HCT116 (cell line): Measurements from ENCODE around the gene COL5A3. TPM values are rescaled to one million over a fixed set of nuclear protein-coding genes. Genes with fewer than 3 reads are reported as not detected.

Experiments
- ATAC-seq: fragments of 200-7000 bp; cut with Tn5 transposase; 2 replicates; pipeline ENCODE4 v1.9.1; 2020; ENCODE audit warnings: mild to moderate bottlenecking, moderate library complexity
- Bru-seq: library from RNA; stranded (reverse); fragments of 400-500 nt; gene quantifications from one replicate; lab custom pipeline; 2021; lab: Mats Ljungman, UMichigan
- BruChase-seq, 2 experiments: library from RNA; stranded (reverse); fragments of 400-500 nt; gene quantifications; one replicate each; lab custom pipeline; 2021; lab: Mats Ljungman, UMichigan
- BruUV-seq: library from RNA; stranded (reverse); fragments of 400-500 nt; replicated peaks from 2 replicates; lab custom pipeline; 2021; lab: Mats Ljungman, UMichigan
- CTCF ChIA-PET: fragments of 300-600 bp; sonication (Branson Sonifier 250); formaldehyde crosslinking; loops from one replicate; lab custom pipeline; 2021; ENCODE audit warnings: antibody characterized with exemption; lab: Charles Lee
- POLR2A ChIA-PET: fragments of 300-600, 350-600 bp; sonication (Branson Sonifier 250); formaldehyde crosslinking; loops from one replicate; lab custom pipeline; 2021; ENCODE audit warnings: antibody characterized with exemption; lab: Charles Lee
- RAD21 ChIA-PET, 2 experiments: fragments of 300-600 bp; sonication (Branson Sonifier 250); formaldehyde crosslinking; loops; one replicate each; lab custom pipeline; 2023; ENCODE audit warnings: low total read pairs in 2 of 2; ENCODE audit not compliant: uncharacterized antibody in 2 of 2, unreplicated experiment in 2 of 2, low non-redundant PET in 1 of 2; lab: Charles Lee
- DNase-seq: peaks from one replicate; pipeline ENCODE4 v3.0.0-alpha.2; 2010; ENCODE audit warnings: low read depth, low spot score
- H2AFZ ChIP-seq: fragments of 200-600 bp; shearing (Covaris generic), sonication (generic); 2 replicates; pipeline ENCODE4 v1.6.1; 2017; ENCODE audit warnings: low read depth, mixed run types, mixed read lengths, antibody characterized with exemption, low read length; ENCODE audit not compliant: poor library complexity, severe bottlenecking
- H3K27ac ChIP-seq: 2 replicates; pipeline ENCODE4 v1.5.1; 2012; ENCODE audit warnings: low read depth, low read length
- H3K27me3 ChIP-seq: fragments of 200-600 bp; sonication (generic); 2 replicates; pipeline ENCODE4 v1.6.1; 2016; ENCODE audit warnings: mixed run types, low read length, mixed read lengths; ENCODE audit not compliant: insufficient read depth
- H3K36me3 ChIP-seq, 2 experiments: fragments of 200-500 bp in 1 of 2; fragments of 200-600 bp in 1 of 2; sonication (Bioruptor generic) in 1 of 2; sonication (generic) in 1 of 2; 2 replicates each; pipeline versions ENCODE4 v1.5.1 to v1.6.1; 2014 to 2016; ENCODE audit warnings: low read length in 2 of 2, inconsistent platforms in 1 of 2, mixed read lengths in 1 of 2, mixed run types in 1 of 2; ENCODE audit not compliant: insufficient read depth in 2 of 2, control insufficient read depth in 1 of 2
- H3K4me1 ChIP-seq, 2 experiments: fragments of 200-600 bp in 1 of 2; sonication (generic) in 1 of 2; 2 replicates each; pipeline versions ENCODE4 v1.5.1 to v1.6.1; 2012 to 2017; ENCODE audit warnings: low read length in 2 of 2, inconsistent platforms in 1 of 2, mild to moderate bottlenecking in 1 of 2, mixed read lengths in 1 of 2, mixed run types in 1 of 2, moderate library complexity in 1 of 2; ENCODE audit not compliant: insufficient read depth in 2 of 2, control insufficient read depth in 1 of 2
- H3K4me2 ChIP-seq: fragments of 200-600 bp; sonication (generic); 2 replicates; pipeline ENCODE4 v1.6.1; 2017; ENCODE audit warnings: mixed run types, low read length, mixed read lengths
- H3K4me3 ChIP-seq, 2 experiments: fragments of 200-600 bp in 1 of 2; sonication (generic) in 1 of 2; replicated peaks in 1 of 2; 2 replicates each; pipeline ENCODE4 v1.5.1; 2011 to 2016; ENCODE audit warnings: low read length in 2 of 2, control low read depth in 1 of 2, low read depth in 1 of 2, mild to moderate bottlenecking in 1 of 2, mixed read lengths in 1 of 2, mixed run types in 1 of 2
- H3K79me2 ChIP-seq: fragments of 200-600 bp; sonication (generic); 2 replicates; pipeline ENCODE4 v1.6.1; 2017; ENCODE audit warnings: mild to moderate bottlenecking, mixed run types, low read length, moderate library complexity, mixed read lengths; ENCODE audit not compliant: insufficient read depth
- H3K9ac ChIP-seq: fragments of 200-600 bp; sonication (generic); 2 replicates; pipeline ENCODE4 v1.6.1; 2016; ENCODE audit warnings: low read length, mixed read lengths
- H3K9me2 ChIP-seq: fragments of 200-600 bp; sonication (generic), shearing (Covaris generic); 2 replicates; pipeline ENCODE4 v1.6.1; 2017; ENCODE audit warnings: mixed run types, mild to moderate bottlenecking, moderate library complexity; ENCODE audit not compliant: insufficient read depth
- H3K9me3 ChIP-seq, 2 experiments: fragments of 200-500 bp in 1 of 2; fragments of 200-600 bp in 1 of 2; sonication (Bioruptor generic) in 1 of 2; sonication (generic) in 1 of 2; 2 replicates each; pipeline ENCODE4 v1.6.1; 2014 to 2017; ENCODE audit warnings: low read length in 2 of 2, mixed read lengths in 2 of 2, inconsistent platforms in 1 of 2, low read depth in 1 of 2, mild to moderate bottlenecking in 1 of 2, mixed run types in 1 of 2, moderate library complexity in 1 of 2; ENCODE audit not compliant: control insufficient read depth in 1 of 2, insufficient read depth in 1 of 2
- H4K20me1 ChIP-seq: fragments of 200-600 bp; sonication (generic), shearing (Covaris generic); 2 replicates; pipeline ENCODE4 v1.6.1; 2017; ENCODE audit warnings: mixed run types, mild to moderate bottlenecking, moderate library complexity; ENCODE audit not compliant: insufficient read depth
- CBX3 ChIP-seq: IDR thresholded peaks from 2 replicates; pipeline ENCODE4 v1.6.1; 2012; ENCODE audit warnings: low read depth
- FOSL1 ChIP-seq: IDR thresholded peaks from 2 replicates; pipeline ENCODE4 v1.6.1; 2012; ENCODE audit warnings: low read depth
- JUND ChIP-seq: IDR thresholded peaks from 2 replicates; pipeline ENCODE4 v1.6.1; 2012
- POLR2AphosphoS5 ChIP-seq: IDR thresholded peaks from 2 replicates; pipeline ENCODE4 v1.6.1; 2011; ENCODE audit warnings: mild to moderate bottlenecking, low read depth, low read length, moderate library complexity
- RAD21 ChIP-seq: IDR thresholded peaks from 2 replicates; pipeline ENCODE4 v1.6.1; 2012; ENCODE audit warnings: low read depth, mild to moderate bottlenecking
- SRF ChIP-seq: IDR thresholded peaks from 2 replicates; pipeline ENCODE4 v1.6.1; 2012; ENCODE audit warnings: low read depth
- TCF7L2 ChIP-seq: IDR thresholded peaks from 2 replicates; pipeline ENCODE4 v1.7.0; 2011; ENCODE audit warnings: borderline replicate concordance, inconsistent platforms; ENCODE audit not compliant: insufficient read depth, insufficient read length; ENCODE audit errors: extremely low read depth
- YY1 ChIP-seq: IDR thresholded peaks from 2 replicates; pipeline ENCODE4 v1.6.1; 2011; ENCODE audit warnings: low read length, low read depth, moderate library complexity, mild to moderate bottlenecking; ENCODE audit not compliant: insufficient replicate concordance; ENCODE audit errors: extremely low read depth
- ZFX ChIP-seq: fragments of 450-650 bp; IDR thresholded peaks from 2 replicates; pipeline ENCODE4 v1.6.1; 2017
- ZNF274 ChIP-seq: fragments of 200-500 bp; sonication (Bioruptor generic); IDR thresholded peaks from 2 replicates; pipeline ENCODE4 v1.6.1; 2014; ENCODE audit warnings: mild to moderate bottlenecking, low read depth, low read length, inconsistent platforms
- intact Hi-C: fragments of 100-400 bp; cut with micrococcal nuclease; formaldehyde crosslinking; loops from 2 replicates; pipeline ENCODE4 v1.10.0; 2022
- long read RNA-seq: library from polyadenylated mRNA; unstranded; transcript quantifications from one replicate; pipeline ENCODE4 v2.0.0, GENCODE V29; 2021; ENCODE audit not compliant: unreplicated experiment
- polyA plus RNA-seq: library from polyadenylated mRNA; unstranded; fragments of >200 nt; gene quantifications from 2 replicates; pipeline ENCODE4 v1.2.1, GENCODE V29; 2012; ENCODE audit warnings: missing spikeins
- total RNA-seq: library from RNA; stranded (reverse); gene quantifications from one replicate; pipeline ENCODE4 v1.2.1, GENCODE V29; 2021; ENCODE audit not compliant: unreplicated experiment

The COL5A3 gene
- 0.15 TPM for total RNA-seq
- polyA plus RNA-seq: 0.01 and 0.05 TPM in 2 replicates
- Bru-seq, nascent RNA: percentile 9 among the genes with signal in this experiment
- percentile 9 among the genes with signal in this experiment for BruChase-seq, experiment 1, labeled RNA remaining after a 6-hour chase
- percentile 4 among the genes with signal in this experiment for BruChase-seq, experiment 2, labeled RNA remaining after a 2-hour chase
- long read RNA-seq: 0 reads

DNA sequence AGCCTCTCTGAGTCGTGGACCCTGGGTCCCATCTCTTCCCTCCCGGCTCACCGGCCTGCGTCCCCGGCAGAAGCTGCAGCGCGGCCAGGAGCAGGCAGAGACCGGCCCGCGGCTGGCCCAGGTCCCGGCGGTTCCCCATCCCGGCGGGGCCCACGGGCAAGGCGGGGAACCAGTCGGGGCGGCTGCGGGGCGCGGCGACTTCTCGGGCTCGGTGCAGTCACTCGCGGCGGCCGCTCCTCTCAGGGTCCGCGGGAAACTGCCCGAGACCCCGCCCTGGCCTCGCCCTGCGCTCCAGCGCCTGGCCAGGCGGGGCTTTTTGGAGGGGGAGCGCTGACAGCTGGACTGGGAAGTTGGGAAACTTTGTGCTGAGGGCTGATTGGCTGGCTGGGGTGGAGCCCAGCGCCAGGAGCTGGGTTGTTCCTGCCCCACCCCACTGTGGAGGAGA lies at the start of gene COL5A3:
Gene COL5A3, minus strand, starts transcription at position 258 of the 445 bp plus-strand sequence. Its CDS starts 119 bp downstream, at position 139.
- Histone ChIP-seq H3K27ac (no peak within 1 kb of the TSS), H3K36me3 (no peaks in the 10 kb centered on the region), H3K79me2 (no peaks in the 10 kb centered on the region), H2AFZ (no peak within 1 kb of the TSS), H3K4me2 (peak within 1 kb of the TSS; percentile 62), H3K27me3 (peaks cover 51% of the 10 kb centered on the region), H3K4me3 (peak within 1 kb of the TSS in 1 of 2 experiments; percentile 33; a peak in 1 of 4 replicates), H3K9ac (no peak within 1 kb of the TSS), H3K4me1 (peaks cover 0 to 23% of the 10 kb centered on the region in 2 experiments; a peak in 2 of 4 replicates), H3K9me2 (no peaks in the 10 kb centered on the region), H3K9me3 (no peaks in the 10 kb centered on the region), H4K20me1 (no peaks in the 10 kb centered on the region)
- DNase-seq: no peak
- POLR2A ChIA-PET: no interaction called here
- no TSS peak for BruUV-seq
- intact Hi-C loops: no loop called here
- CTCF ChIA-PET: interaction anchor here (0.6 to 1.6 kb wide), 3 partner anchors 10 to 210 kb away, joined by 4 to 7 read pairs (median 6); no protein-coding TSS in a partner anchor
- TF ChIP-seq ZNF274 (no peak), ZFX (no peak), JUND (no peak), TCF7L2 (no peak), FOSL1 (no peak), POLR2AphosphoS5 (no peak), CBX3 (no peak), YY1 (no peak), RAD21 (no peak), SRF (no peak)
- ATAC-seq: peak; percentile 62
- RAD21 ChIA-PET: no interaction called here
